Measurements from ENCODE around the gene KSR1. TPM values are rescaled to one million over a fixed set of nuclear protein-coding genes. Genes with fewer than 3 reads are reported as not detected.
A peak's percentile ranks its signal among the peaks of the same experiment; 100 is the strongest.

KSR1 gene
- total and polyA plus RNA-seq, 9 of the 15 experiments (the other 6 are each of a cell fraction or from before 2014, with no cell fraction given): 1.4 to 51.7 (median 18.4) TPM

- TF ChIP-seq, protein P1, sequence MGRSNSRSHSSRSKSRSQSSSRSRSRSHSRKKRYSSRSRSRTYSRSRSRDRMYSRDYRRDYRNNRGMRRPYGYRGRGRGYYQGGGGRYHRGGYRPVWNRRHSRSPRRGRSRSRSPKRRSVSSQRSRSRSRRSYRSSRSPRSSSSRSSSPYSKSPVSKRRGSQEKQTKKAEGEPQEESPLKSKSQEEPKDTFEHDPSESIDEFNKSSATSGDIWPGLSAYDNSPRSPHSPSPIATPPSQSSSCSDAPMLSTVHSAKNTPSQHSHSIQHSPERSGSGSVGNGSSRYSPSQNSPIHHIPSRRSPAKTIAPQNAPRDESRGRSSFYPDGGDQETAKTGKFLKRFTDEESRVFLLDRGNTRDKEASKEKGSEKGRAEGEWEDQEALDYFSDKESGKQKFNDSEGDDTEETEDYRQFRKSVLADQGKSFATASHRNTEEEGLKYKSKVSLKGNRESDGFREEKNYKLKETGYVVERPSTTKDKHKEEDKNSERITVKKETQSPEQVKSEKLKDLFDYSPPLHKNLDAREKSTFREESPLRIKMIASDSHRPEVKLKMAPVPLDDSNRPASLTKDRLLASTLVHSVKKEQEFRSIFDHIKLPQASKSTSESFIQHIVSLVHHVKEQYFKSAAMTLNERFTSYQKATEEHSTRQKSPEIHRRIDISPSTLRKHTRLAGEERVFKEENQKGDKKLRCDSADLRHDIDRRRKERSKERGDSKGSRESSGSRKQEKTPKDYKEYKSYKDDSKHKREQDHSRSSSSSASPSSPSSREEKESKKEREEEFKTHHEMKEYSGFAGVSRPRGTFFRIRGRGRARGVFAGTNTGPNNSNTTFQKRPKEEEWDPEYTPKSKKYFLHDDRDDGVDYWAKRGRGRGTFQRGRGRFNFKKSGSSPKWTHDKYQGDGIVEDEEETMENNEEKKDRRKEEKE (IDR thresholded peaks at IDR 0.05; ENCODE audit: borderline replicate concordance in 1 of 2, control insufficient read depth in 1 of 2, low read depth in 2 of 2, low read length in 1 of 2): no peak
- no peak for TF ChIP-seq PTRF (tag; IDR thresholded peaks at IDR 0.05)
- 0 out of 2 replicates have a peak, but pooled peaks have one; percentile 24 for TF ChIP-seq LCOR (CRISPR knock-in tag; IDR thresholded peaks at IDR 0.05)
- TF ChIP-seq MCM3 (IDR thresholded peaks at IDR 0.05): no peak
- TF ChIP-seq ID3 (CRISPR knock-in tag; IDR thresholded peaks at IDR 0.05): no peak
- TF ChIP-seq ID3 (tag; IDR thresholded peaks at IDR 0.05): no peak
- 0 out of 2 replicates have a peak, but pooled peaks have one; percentile 27 for TF ChIP-seq SMARCE1 (IDR thresholded peaks at IDR 0.05)
- no peak for TF ChIP-seq BRCA1 (IDR thresholded peaks at IDR 0.05)
- TF ChIP-seq BRCA1 (CRISPR knock-in tag; IDR thresholded peaks at IDR 0.05): no peak
- TF ChIP-seq U2AF1 (optimal IDR thresholded peaks at IDR 0.05; ENCODE audit: low read depth, low read length): no peak
- TF ChIP-seq LEF1 (IDR thresholded peaks at IDR 0.05): 0 out of 2 replicates have a peak, but pooled peaks have one; percentile 46
- TF ChIP-seq CBX2 (IDR thresholded peaks at IDR 0.05; ENCODE audit: insufficient read depth, low read length, poor library complexity, severe bottlenecking): no peak
- TF ChIP-seq, protein P2, sequence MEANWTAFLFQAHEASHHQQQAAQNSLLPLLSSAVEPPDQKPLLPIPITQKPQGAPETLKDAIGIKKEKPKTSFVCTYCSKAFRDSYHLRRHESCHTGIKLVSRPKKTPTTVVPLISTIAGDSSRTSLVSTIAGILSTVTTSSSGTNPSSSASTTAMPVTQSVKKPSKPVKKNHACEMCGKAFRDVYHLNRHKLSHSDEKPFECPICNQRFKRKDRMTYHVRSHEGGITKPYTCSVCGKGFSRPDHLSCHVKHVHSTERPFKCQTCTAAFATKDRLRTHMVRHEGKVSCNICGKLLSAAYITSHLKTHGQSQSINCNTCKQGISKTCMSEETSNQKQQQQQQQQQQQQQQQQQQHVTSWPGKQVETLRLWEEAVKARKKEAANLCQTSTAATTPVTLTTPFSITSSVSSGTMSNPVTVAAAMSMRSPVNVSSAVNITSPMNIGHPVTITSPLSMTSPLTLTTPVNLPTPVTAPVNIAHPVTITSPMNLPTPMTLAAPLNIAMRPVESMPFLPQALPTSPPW (CRISPR knock-in tag; IDR thresholded peaks at IDR 0.05): peak; percentile 72
- no peak for TF ChIP-seq KDM5B (IDR thresholded peaks at IDR 0.05; ENCODE audit: insufficient replicate concordance, low read depth, low read length)
- TF ChIP-seq TEAD4 (IDR thresholded peaks at IDR 0.05; ENCODE audit: low read length): peak; percentile 44; the same call in 1 of the 2 replicates
- TF ChIP-seq TEAD4 (CRISPR knock-in tag; IDR thresholded peaks at IDR 0.05; ENCODE audit: borderline replicate concordance): no peak
- no peak for TF ChIP-seq TAF15 (IDR thresholded peaks at IDR 0.05; ENCODE audit: low read depth, low read length)
- TF ChIP-seq, protein P3, sequence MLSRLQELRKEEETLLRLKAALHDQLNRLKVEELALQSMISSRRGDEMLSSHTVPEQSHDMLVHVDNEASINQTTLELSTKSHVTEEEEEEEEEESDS (CRISPR knock-in tag; IDR thresholded peaks at IDR 0.05): no peak
- 0 out of 2 replicates have a peak, but pooled peaks have one; percentile 31 for TF ChIP-seq ETV1 (tag; conservative IDR thresholded peaks at IDR 0.05; ENCODE audit: low read depth)
- TF ChIP-seq SREBF2 (CRISPR knock-in tag; IDR thresholded peaks at IDR 0.05): no peak
- no peak for TF ChIP-seq HLTF (IDR thresholded peaks at IDR 0.05)
- TF ChIP-seq ZNF431 (CRISPR knock-in tag; IDR thresholded peaks at IDR 0.05): no peak
- TF ChIP-seq MAZ (CRISPR knock-in tag; conservative IDR thresholded peaks at IDR 0.05 in 1 of 2, IDR thresholded peaks at IDR 0.05 in 1 of 2): peak in 1 of 2 experiments; percentile 91; a peak in 3 of 4 replicates
- peak; percentile 95 for TF ChIP-seq ZKSCAN1 (IDR thresholded peaks at IDR 0.05; ENCODE audit: low read depth, low read length)
- no peak for TF ChIP-seq YBX1 (IDR thresholded peaks at IDR 0.05)
- TF ChIP-seq MYNN (IDR thresholded peaks at IDR 0.05): peak; percentile 80
- TF ChIP-seq MYNN (CRISPR knock-in tag; IDR thresholded peaks at IDR 0.05): no peak
These were observed 113.0 kb downstream of the KSR1 start (continued) for GRCh38 chr17:27569257-27569722.
